22Rv1 (cell line): Measurements from ENCODE around the gene ZNF341.

Experiments
- H3K27ac ChIP-seq: fragments of 450-650 bp; 2 replicates; pipeline ENCODE4 v1.5.1; 2017
- ZFX ChIP-seq: fragments of 450-650 bp; IDR thresholded peaks from 2 replicates; pipeline ENCODE4 v1.6.1; 2017; ENCODE audit warnings: antibody characterized with exemption, borderline replicate concordance
- TF ChIP-seq, protein P1 (sequence below): fragments of 450-650 bp; IDR thresholded peaks from 2 replicates; pipeline ENCODE4 v1.5.1; 2017; ENCODE audit warnings: mild to moderate bottlenecking

ZNF341 gene

DNA sequence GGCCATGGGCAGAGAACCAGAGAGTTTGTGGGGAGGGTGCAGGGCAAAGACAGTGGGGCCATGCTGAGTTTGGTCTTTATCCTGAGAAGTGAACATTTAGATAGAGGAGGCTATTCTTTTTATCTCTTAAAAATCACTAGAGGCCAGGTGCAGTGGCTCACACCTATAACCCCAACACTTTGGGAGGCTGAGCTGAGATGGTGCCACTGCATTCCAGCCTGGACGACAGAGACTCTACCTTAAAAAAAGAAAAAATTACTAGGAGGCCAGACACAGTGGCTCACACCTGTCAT, 20.4 kb upstream of the ZNF341 start:
- H3K27ac ChIP-seq: no peak overlapping the region
- no peak for TF ChIP-seq ZFX
- TF ChIP-seq, protein P1, sequence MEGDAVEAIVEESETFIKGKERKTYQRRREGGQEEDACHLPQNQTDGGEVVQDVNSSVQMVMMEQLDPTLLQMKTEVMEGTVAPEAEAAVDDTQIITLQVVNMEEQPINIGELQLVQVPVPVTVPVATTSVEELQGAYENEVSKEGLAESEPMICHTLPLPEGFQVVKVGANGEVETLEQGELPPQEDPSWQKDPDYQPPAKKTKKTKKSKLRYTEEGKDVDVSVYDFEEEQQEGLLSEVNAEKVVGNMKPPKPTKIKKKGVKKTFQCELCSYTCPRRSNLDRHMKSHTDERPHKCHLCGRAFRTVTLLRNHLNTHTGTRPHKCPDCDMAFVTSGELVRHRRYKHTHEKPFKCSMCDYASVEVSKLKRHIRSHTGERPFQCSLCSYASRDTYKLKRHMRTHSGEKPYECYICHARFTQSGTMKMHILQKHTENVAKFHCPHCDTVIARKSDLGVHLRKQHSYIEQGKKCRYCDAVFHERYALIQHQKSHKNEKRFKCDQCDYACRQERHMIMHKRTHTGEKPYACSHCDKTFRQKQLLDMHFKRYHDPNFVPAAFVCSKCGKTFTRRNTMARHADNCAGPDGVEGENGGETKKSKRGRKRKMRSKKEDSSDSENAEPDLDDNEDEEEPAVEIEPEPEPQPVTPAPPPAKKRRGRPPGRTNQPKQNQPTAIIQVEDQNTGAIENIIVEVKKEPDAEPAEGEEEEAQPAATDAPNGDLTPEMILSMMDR: no peak

GRCh38 chr20:33713865-33714367, 17.9 kb upstream of the ZNF341 start:
- TF ChIP-seq, protein P1: no peak
- TF ChIP-seq ZFX: no peak
- no peak overlapping the region for H3K27ac ChIP-seq

DNA sequence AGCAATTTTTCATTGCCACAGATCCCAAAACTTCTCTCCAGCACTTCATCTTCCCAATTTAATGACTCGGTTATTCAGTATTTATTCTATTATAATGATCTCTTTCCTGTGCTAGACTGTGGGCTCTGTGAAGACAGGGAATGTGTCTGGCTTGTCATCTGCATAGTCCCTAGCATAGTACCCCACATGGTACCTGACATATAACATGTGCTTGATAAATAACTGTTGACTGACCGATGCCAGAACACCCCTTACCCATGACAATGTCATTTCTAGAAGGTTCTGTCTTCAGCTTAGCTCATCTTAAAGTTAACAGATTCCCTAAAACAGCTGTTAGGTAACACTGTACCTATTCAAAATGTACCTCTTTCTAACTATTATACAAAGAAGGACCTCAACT, 15.3 kb upstream of the ZNF341 start:
- peak overlapping the region; percentile 93 for H3K27ac ChIP-seq

GRCh38 chr20:33719277-33719988, 12.4 kb upstream of the ZNF341 start:
- TF ChIP-seq, protein P1: no peak
- no peak for TF ChIP-seq ZFX
- H3K27ac ChIP-seq: peak overlapping the region; percentile 93

More for the DNA sequence above, 15.3 kb upstream of the ZNF341 start:
- TF ChIP-seq, protein P1: no peak
- TF ChIP-seq ZFX: no peak

DNA sequence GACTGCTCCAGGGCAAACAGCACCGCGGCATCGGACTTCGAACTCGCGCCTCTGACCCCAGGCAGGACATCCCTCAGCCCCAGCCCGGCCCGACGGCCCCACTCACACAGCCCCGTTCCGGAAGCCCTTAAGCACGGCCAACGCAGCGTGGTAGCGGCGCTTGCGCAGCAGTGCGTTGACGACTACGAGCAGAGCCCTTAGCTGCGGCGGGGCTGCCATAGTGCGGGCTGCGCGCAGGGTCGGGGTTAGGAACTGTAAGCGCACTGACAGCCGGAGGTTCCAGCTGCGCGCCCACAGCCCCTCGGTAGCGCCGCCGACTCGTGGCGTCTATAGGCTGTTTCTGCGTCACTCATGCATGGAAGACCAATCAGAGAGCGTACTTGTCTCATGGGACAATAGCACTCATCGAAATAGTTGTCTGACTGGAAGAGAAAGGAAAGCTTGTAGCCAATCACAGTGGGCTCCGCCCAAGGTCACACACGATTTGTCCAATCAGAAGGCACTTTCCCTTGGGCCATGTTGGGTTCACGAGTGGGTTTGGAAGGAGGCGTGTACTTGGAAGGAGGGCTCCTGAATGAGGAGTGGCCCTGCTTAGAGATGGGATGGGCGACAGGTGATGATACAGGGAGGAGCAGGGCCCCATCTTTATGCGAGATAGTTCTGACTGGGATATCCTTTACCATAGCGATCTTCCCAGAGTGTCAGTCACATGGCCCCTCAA, 11.6 kb upstream of the ZNF341 start, which contains the start of gene PXMP4:
Gene PXMP4, minus strand, starts transcription at position 322 of the 721 bp plus-strand sequence. Its CDS starts 103 bp downstream, at position 219.
- no peak for TF ChIP-seq ZFX
- peak within 1 kb of the TSS; percentile 93 for H3K27ac ChIP-seq

- H3K27ac ChIP-seq: no peak overlapping the region
- TF ChIP-seq ZFX: no peak
- TF ChIP-seq, protein P1: no peak
Observed at GRCh38 chr20:33721391-33722140, 10.2 kb upstream of the ZNF341 start.

DNA sequence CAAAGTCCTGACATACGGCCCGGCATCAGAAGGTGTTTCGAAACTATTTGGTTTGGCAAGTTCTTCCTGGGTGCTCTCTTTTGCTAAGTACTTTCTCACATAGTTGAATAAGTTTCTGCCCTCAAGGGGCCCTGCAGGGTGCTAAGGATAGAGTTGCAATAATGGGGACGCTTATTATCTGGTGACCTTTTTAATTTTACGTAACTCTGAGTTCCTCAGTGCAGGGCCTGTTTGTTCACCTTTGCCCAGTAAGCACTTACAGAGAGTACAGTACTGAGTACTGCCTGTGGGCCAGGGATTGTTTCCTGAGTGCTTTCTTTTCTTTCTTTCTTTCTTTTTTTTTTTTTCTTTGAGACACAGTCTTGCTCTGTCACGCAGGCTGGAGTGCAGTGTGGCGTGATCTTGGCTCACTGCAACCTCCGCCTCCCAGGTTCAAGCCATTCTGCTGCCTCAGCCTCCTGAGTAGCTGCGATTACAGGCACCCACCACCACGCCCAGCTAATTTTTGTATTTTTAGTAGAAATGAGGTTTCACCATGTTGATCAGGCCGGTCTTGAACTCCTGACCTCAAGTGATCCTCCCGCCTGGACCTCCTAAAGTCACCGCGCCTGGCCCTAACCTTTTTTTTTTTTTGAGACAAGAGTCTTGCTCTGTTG, 7.2 kb upstream of the ZNF341 start:
- no peak for TF ChIP-seq ZFX
- TF ChIP-seq, protein P1: no peak
- no peak overlapping the region for H3K27ac ChIP-seq
